ENCODE measurements around the gene PHPT1. TPM values are rescaled to one million over a fixed set of nuclear protein-coding genes. Genes with fewer than 3 reads are reported as not detected.

PHPT1 gene
- total RNA-seq, 1 experiment from 2014 or later: 94.7 TPM

DNA sequence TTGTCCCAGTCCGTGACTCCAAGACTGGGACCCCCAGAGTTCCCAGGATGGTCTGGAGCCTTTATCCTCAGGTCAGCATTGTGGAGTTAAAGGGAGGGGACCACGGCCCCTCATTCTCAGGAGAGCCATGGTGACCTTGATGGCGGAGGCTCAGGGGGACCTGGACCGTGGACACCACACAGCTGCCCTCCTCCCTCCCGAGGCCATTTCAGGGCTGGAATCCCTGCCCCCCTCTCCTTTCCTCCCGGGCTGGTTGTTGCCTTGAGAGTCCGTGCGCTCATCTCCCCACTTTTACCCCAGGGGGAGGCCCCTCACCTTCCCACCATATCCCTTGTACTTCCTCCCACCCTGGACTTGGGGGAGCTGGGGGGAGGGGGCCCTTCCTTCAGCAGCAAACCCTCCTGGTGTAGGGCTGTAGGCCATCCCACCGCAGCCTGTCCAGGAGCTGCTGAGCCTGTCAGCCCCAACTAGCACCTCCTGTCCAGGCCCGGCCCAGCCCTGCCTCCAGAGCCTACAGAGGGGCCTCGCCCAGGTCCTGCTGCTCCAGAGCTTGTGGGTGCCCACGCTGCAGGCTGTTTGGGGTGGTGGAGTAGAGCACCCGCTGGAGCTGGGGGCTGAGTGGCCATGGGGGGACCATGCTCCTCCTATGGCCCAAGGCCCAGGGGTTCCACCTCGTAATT lies 21.3 kb upstream of the PHPT1 start:
- ChIA-PET CTCF (no interaction called here), POLR2A (ENCODE audit: low non-redundant PET) (no interaction called here)
- H3K27me3 ChIP-seq (replicated peaks; ENCODE audit: insufficient read depth, low read depth, low read length, poor library complexity): no peaks in the 10 kb centered on the region
- H3K9me3 ChIP-seq (ENCODE audit: low read depth, low read length, poor library complexity, severe bottlenecking): no peaks in the 10 kb centered on the region
- H3K36me3 ChIP-seq (ENCODE audit: insufficient read depth, low read length, poor library complexity, severe bottlenecking): peaks cover 83% of the 10 kb centered on the region
- no peak for DNase-seq (ENCODE audit: low spot score)
- H3K27ac ChIP-seq (ENCODE audit: low read depth, low read length, poor library complexity, severe bottlenecking): no peak overlapping the region
- H3K4me3 ChIP-seq (ENCODE audit: low read depth, low read length, poor library complexity, severe bottlenecking): no peak overlapping the region
- no peaks in the 10 kb centered on the region for H3K4me1 ChIP-seq (ENCODE audit: insufficient read depth, low read length, poor library complexity, severe bottlenecking)
- BruUV-seq (replicated peaks): no TSS peak
- intact Hi-C loops (cut with micrococcal nuclease; ENCODE audit: unreplicated experiment): no loop called here
- no peak for TF ChIP-seq EZH2 (IDR thresholded peaks at IDR 0.05; ENCODE audit: borderline replicate concordance, low read depth, low read length, poor library complexity, severe bottlenecking)
- TF ChIP-seq, protein P1, sequence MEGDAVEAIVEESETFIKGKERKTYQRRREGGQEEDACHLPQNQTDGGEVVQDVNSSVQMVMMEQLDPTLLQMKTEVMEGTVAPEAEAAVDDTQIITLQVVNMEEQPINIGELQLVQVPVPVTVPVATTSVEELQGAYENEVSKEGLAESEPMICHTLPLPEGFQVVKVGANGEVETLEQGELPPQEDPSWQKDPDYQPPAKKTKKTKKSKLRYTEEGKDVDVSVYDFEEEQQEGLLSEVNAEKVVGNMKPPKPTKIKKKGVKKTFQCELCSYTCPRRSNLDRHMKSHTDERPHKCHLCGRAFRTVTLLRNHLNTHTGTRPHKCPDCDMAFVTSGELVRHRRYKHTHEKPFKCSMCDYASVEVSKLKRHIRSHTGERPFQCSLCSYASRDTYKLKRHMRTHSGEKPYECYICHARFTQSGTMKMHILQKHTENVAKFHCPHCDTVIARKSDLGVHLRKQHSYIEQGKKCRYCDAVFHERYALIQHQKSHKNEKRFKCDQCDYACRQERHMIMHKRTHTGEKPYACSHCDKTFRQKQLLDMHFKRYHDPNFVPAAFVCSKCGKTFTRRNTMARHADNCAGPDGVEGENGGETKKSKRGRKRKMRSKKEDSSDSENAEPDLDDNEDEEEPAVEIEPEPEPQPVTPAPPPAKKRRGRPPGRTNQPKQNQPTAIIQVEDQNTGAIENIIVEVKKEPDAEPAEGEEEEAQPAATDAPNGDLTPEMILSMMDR (conservative IDR thresholded peaks at IDR 0.05; ENCODE audit: low read depth, low read length): no peak

- POLR2A ChIA-PET (ENCODE audit: low non-redundant PET): no interaction called here
Observed at GRCh38 chr9:136828474-136829140, 20.6 kb upstream of the PHPT1 start.

DNA sequence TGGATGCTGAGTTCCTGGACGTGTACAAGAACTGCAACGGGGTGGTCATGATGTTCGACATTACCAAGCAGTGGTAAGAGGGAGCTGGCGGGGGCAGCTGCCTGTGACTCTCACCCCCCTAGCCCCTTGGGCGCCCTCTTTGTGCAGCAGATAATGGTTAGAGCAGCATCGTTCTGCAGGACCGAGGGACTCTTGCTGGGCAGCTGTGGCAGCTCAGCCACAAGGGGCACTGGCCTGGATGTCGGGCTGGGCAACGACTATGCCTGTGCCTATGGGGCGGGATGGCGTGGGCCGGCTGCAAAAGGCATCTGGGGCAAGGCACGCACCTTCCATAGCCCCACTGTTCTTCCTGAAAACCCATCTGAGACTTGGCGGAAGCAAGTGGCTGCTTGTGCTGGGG lies 19.8 kb upstream of the PHPT1 start:
- Histone ChIP-seq H3K36me3 (ENCODE audit: insufficient read depth, low read length, poor library complexity, severe bottlenecking) (peaks cover 71% of the 10 kb centered on the region), H3K27me3 (replicated peaks; ENCODE audit: insufficient read depth, low read depth, low read length, poor library complexity) (no peaks in the 10 kb centered on the region), H3K4me1 (ENCODE audit: insufficient read depth, low read length, poor library complexity, severe bottlenecking) (no peaks in the 10 kb centered on the region), H3K4me3 (ENCODE audit: low read depth, low read length, poor library complexity, severe bottlenecking) (no peak overlapping the region), H3K27ac (ENCODE audit: low read depth, low read length, poor library complexity, severe bottlenecking) (no peak overlapping the region), H3K9me3 (ENCODE audit: low read depth, low read length, poor library complexity, severe bottlenecking) (no peaks in the 10 kb centered on the region)
- DNase-seq (ENCODE audit: low spot score): no peak
- TF ChIP-seq, protein P1 (conservative IDR thresholded peaks at IDR 0.05; ENCODE audit: low read depth, low read length): no peak
- TF ChIP-seq EZH2 (IDR thresholded peaks at IDR 0.05; ENCODE audit: borderline replicate concordance, low read depth, low read length, poor library complexity, severe bottlenecking): no peak
- intact Hi-C loops (cut with micrococcal nuclease; ENCODE audit: unreplicated experiment): no loop called here
- ChIA-PET CTCF (no interaction called here), POLR2A (ENCODE audit: low non-redundant PET) (no interaction called here)
- BruUV-seq (replicated peaks): no TSS peak

More at GRCh38 chr9:136828474-136829140, 20.6 kb upstream of the PHPT1 start:
- CTCF ChIA-PET: no interaction called here
- Histone ChIP-seq H3K9me3 (ENCODE audit: low read depth, low read length, poor library complexity, severe bottlenecking) (no peaks in the 10 kb centered on the region), H3K27me3 (replicated peaks; ENCODE audit: insufficient read depth, low read depth, low read length, poor library complexity) (no peaks in the 10 kb centered on the region), H3K4me1 (ENCODE audit: insufficient read depth, low read length, poor library complexity, severe bottlenecking) (no peaks in the 10 kb centered on the region), H3K36me3 (ENCODE audit: insufficient read depth, low read length, poor library complexity, severe bottlenecking) (peaks cover 78% of the 10 kb centered on the region), H3K4me3 (ENCODE audit: low read depth, low read length, poor library complexity, severe bottlenecking) (no peak overlapping the region), H3K27ac (ENCODE audit: low read depth, low read length, poor library complexity, severe bottlenecking) (no peak overlapping the region)
- DNase-seq (ENCODE audit: low spot score): no peak
- TF ChIP-seq, protein P1 (conservative IDR thresholded peaks at IDR 0.05; ENCODE audit: low read depth, low read length): no peak
- TF ChIP-seq EZH2 (IDR thresholded peaks at IDR 0.05; ENCODE audit: borderline replicate concordance, low read depth, low read length, poor library complexity, severe bottlenecking): no peak
- no TSS peak for BruUV-seq (replicated peaks)
- intact Hi-C loops (cut with micrococcal nuclease; ENCODE audit: unreplicated experiment): no loop called here
